ENCODE results near the gene CBX3. TPM values are rescaled to one million over a fixed set of nuclear protein-coding genes. Genes with fewer than 3 reads are reported as not detected.

CBX3 gene
- total and polyA plus RNA-seq, 12 donors, result 35.2 to 203 (median 87.8) TPM

DNA sequence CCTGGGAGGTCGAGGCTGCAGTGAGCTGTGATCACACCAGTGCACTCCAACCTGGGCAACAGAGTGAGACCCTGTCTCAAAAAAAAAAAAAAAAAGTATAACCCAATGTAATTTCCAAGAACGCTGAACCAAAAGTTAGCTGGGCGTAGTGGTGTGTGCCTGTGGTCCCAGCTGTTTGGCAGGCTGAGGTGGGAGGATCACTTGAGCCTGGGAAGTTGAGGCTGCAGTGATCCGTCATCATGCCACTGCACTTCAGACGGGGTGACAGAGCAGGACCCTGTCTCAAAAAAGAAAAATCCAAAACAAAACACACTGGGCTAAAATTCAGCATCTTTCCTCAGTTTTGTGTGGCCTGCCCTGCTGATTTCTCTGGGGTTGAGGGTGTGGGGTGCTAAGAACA, 22.1 kb upstream of the CBX3 start:
- Histone ChIP-seq H3K9me3 (replicated peaks in 1 of 3) (no peaks in the 10 kb centered on the region), H3K4me1 (replicated peaks in 1 of 2) (no peaks in the 10 kb centered on the region), H3K27ac (no peak overlapping the region), H3K27me3 (no peaks in the 10 kb centered on the region), H3K4me3 (no peak overlapping the region), H3K36me3 (replicated peaks in 1 of 2) (no peaks in the 10 kb centered on the region)
- WGBS, 4 donors, result 64 to 75% (median 65%) methylated on average over 5 of the region's 5 CpGs
- intact Hi-C loops (cut with DNase I), result no loop called here
- TF ChIP-seq, protein P1, sequence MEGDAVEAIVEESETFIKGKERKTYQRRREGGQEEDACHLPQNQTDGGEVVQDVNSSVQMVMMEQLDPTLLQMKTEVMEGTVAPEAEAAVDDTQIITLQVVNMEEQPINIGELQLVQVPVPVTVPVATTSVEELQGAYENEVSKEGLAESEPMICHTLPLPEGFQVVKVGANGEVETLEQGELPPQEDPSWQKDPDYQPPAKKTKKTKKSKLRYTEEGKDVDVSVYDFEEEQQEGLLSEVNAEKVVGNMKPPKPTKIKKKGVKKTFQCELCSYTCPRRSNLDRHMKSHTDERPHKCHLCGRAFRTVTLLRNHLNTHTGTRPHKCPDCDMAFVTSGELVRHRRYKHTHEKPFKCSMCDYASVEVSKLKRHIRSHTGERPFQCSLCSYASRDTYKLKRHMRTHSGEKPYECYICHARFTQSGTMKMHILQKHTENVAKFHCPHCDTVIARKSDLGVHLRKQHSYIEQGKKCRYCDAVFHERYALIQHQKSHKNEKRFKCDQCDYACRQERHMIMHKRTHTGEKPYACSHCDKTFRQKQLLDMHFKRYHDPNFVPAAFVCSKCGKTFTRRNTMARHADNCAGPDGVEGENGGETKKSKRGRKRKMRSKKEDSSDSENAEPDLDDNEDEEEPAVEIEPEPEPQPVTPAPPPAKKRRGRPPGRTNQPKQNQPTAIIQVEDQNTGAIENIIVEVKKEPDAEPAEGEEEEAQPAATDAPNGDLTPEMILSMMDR (IDR thresholded peaks at IDR 0.05), result no peak
- TF ChIP-seq POLR2A (IDR thresholded peaks at IDR 0.05), result no peak
- DNase-seq, result no peak

- no peaks in the 10 kb centered on the region for H3K27me3 ChIP-seq
- DNase-seq, result peak in 1 of 7 donors; percentile 57
- no peak overlapping the region for H3K4me3 ChIP-seq
- no peaks in the 10 kb centered on the region for H3K36me3 ChIP-seq (replicated peaks in 1 of 2)
- TF ChIP-seq, protein P1 (IDR thresholded peaks at IDR 0.05), result no peak
- no peak for TF ChIP-seq POLR2A (IDR thresholded peaks at IDR 0.05)
- H3K4me1 ChIP-seq (replicated peaks in 1 of 2), result no peaks in the 10 kb centered on the region
- no peak overlapping the region for H3K27ac ChIP-seq
- WGBS, 4 donors, result 44 to 48% (median 47%) methylated on average over 8 of the region's 8 CpGs
- intact Hi-C loops (cut with DNase I), result no loop called here
- H3K9me3 ChIP-seq (replicated peaks in 1 of 3), result no peaks in the 10 kb centered on the region
Measured at GRCh38 chr7:26179826-26180497, 21.6 kb upstream of the CBX3 start.

DNA sequence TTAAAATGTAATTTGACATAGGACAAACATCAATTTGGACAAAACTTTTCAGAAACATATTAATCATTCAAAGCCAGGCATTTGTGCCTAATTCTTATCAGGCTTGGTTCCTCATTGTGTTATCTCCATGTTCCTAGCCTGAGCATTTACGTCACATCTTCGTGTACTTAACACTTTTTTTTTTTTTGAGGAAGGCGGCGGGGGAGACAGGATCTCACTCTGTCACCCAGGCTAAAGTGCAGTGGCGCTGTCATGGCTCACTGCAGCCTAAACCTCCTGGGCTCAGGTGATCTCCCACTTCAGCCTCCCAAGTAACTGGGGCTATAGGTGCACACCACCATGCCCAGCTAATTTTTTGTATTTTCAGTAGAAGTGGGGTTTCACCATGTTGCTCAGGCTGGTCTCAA, 20.8 kb upstream of the CBX3 start:
- WGBS, 4 donors, result 30 to 38% (median 33%) methylated on average over 5 of the region's 5 CpGs
- H3K27me3 ChIP-seq, result no peaks in the 10 kb centered on the region
- TF ChIP-seq, protein P1 (IDR thresholded peaks at IDR 0.05), result no peak
- TF ChIP-seq POLR2A (IDR thresholded peaks at IDR 0.05), result no peak
- no peaks in the 10 kb centered on the region for H3K4me1 ChIP-seq (replicated peaks in 1 of 2)
- intact Hi-C loops (cut with DNase I), result no loop called here
- DNase-seq, result peak in 3 of 7 donors; percentile 36 to 61 (median 43)
- no peak overlapping the region for H3K4me3 ChIP-seq
- peak overlapping the region in 1 of 5 donors; percentile 45 for H3K27ac ChIP-seq
- no peaks in the 10 kb centered on the region for H3K9me3 ChIP-seq (replicated peaks in 1 of 3)
- no peaks in the 10 kb centered on the region for H3K36me3 ChIP-seq (replicated peaks in 1 of 2)

DNA sequence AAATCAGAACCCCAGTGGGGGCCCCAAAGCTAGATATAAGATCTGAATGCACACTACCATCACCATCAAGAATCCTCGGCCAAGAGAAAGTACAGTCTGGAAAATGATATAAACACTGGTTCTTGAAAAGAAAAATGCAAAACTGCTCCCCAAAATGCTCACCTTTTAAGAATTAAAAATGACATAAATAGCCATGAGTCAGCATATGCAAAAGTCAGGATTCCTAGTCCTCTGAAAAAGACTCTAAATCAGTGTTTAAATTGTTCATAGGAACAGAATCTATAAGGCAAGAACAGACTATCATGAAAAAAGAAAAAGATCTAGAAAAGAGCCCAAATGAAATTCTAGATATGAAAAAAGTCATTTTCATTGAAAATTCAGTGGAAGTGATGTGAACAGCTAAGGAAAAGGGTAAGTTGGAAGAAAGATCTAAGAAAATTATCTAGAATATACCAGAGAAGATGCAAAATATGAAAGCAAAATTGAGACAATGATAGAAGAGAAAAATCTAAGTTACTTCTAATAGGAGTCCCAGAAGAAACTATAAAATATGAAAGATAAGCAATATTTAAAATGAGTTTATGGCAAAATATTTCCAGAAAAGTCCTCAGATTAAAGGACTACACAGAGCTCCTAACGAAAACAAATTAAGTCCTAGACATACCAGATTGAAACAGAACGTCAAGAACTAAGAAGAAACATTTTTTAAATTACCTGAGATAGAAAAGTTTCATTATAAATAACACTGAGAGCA, 19.9 kb upstream of the CBX3 start:
- no peak for TF ChIP-seq POLR2A (IDR thresholded peaks at IDR 0.05)
- TF ChIP-seq, protein P1 (IDR thresholded peaks at IDR 0.05), result no peak
- Histone ChIP-seq H3K4me3 (no peak overlapping the region), H3K27ac (no peak overlapping the region), H3K9me3 (replicated peaks in 1 of 3) (no peaks in the 10 kb centered on the region), H3K4me1 (replicated peaks in 1 of 2) (no peaks in the 10 kb centered on the region), H3K36me3 (replicated peaks in 1 of 2) (no peaks in the 10 kb centered on the region), H3K27me3 (no peaks in the 10 kb centered on the region)
- intact Hi-C loops (cut with DNase I), result no loop called here
- WGBS, 4 donors, result 54 to 72% (median 64%) methylated on average over 3 of the region's 3 CpGs
- no peak for DNase-seq
